ENCODE measurements around the gene SPTLC2. TPM values are rescaled to one million over a fixed set of nuclear protein-coding genes. Genes with fewer than 3 reads are reported as not detected.
A peak's percentile ranks its signal among the peaks of the same experiment; 100 is the strongest.
"Not testable (repeated sequence)": the region's sequence is repeated elsewhere in the genome, so short reads cannot be mapped to it uniquely, and the experiment has no call there.

SPTLC2 gene
- 5.7 and 10.9 TPM in 2 replicates for total RNA-seq (2014; rRNA removed; shearing (Covaris generic); ENCODE audit: low replicate concordance)

- peak; percentile 98 for DNase-seq
- Histone ChIP-seq H3K4me3 (peak within 1 kb of the TSS; percentile 69), H3K36me3 (no peaks in the 10 kb centered on the region), H3K27me3 (no peaks in the 10 kb centered on the region), H3K9me3 (no peaks in the 10 kb centered on the region)
Measured at GRCh38 chr14:77616454-77617229, at the start of gene SPTLC2. Gene SPTLC2 (minus strand): TSS chr14:77616637. CDS start chr14:77616579, 58 bp downstream.

- no peak for DNase-seq
- no peaks in the 10 kb centered on the region for H3K36me3 ChIP-seq
- H3K4me3 ChIP-seq, result no peak overlapping the region
- no peaks in the 10 kb centered on the region for H3K9me3 ChIP-seq
- H3K27me3 ChIP-seq, result no peaks in the 10 kb centered on the region
Measured at GRCh38 chr14:77663293-77663692, 46.9 kb upstream of the SPTLC2 start.

GRCh38 chr14:77661562-77661961 lies 45.1 kb upstream of the SPTLC2 start:
- H3K9me3 ChIP-seq, H3K4me3 ChIP-seq, DNase-seq, H3K27me3 ChIP-seq, H3K36me3 ChIP-seq: not testable (repeated sequence)

GRCh38 chr14:77660754-77661153 lies 44.3 kb upstream of the SPTLC2 start:
- Histone ChIP-seq H3K9me3 (no peaks in the 10 kb centered on the region), H3K27me3 (no peaks in the 10 kb centered on the region), H3K36me3 (no peaks in the 10 kb centered on the region), H3K4me3 (no peak overlapping the region)
- DNase-seq, result no peak

GRCh38 chr14:77659831-77660230 lies 43.4 kb upstream of the SPTLC2 start:
- H3K27me3 ChIP-seq, result no peaks in the 10 kb centered on the region

GRCh38 chr14:77657280-77657679 lies 40.8 kb upstream of the SPTLC2 start:
- Histone ChIP-seq H3K4me3 (no peak overlapping the region), H3K27me3 (no peaks in the 10 kb centered on the region), H3K9me3 (no peaks in the 10 kb centered on the region), H3K36me3 (no peaks in the 10 kb centered on the region)
- DNase-seq, result no peak

More at GRCh38 chr14:77659831-77660230, 43.4 kb upstream of the SPTLC2 start:
- DNase-seq, result no peak
- H3K4me3 ChIP-seq, result no peak overlapping the region
- H3K9me3 ChIP-seq, result no peaks in the 10 kb centered on the region
- H3K36me3 ChIP-seq, result no peaks in the 10 kb centered on the region

GRCh38 chr14:77654001-77654441 lies 37.6 kb upstream of the SPTLC2 start:
- Histone ChIP-seq H3K36me3 (no peaks in the 10 kb centered on the region), H3K9me3 (no peaks in the 10 kb centered on the region), H3K4me3 (no peak overlapping the region), H3K27me3 (no peaks in the 10 kb centered on the region)
- no peak for DNase-seq

- no peaks in the 10 kb centered on the region for H3K9me3 ChIP-seq
- H3K27me3 ChIP-seq, result no peaks in the 10 kb centered on the region
- no peak overlapping the region for H3K4me3 ChIP-seq
- H3K36me3 ChIP-seq, result no peaks in the 10 kb centered on the region
- no peak for DNase-seq
Measured at GRCh38 chr14:77649326-77649725, 32.9 kb upstream of the SPTLC2 start.

GRCh38 chr14:77648520-77649200 lies 32.2 kb upstream of the SPTLC2 start:
- Histone ChIP-seq H3K27me3 (no peaks in the 10 kb centered on the region), H3K9me3 (no peaks in the 10 kb centered on the region), H3K4me3 (no peak overlapping the region), H3K36me3 (no peaks in the 10 kb centered on the region)
- DNase-seq, result no peak

- no peaks in the 10 kb centered on the region for H3K9me3 ChIP-seq
- H3K27me3 ChIP-seq, result no peaks in the 10 kb centered on the region
- no peak overlapping the region for H3K4me3 ChIP-seq
- no peak for DNase-seq
- no peaks in the 10 kb centered on the region for H3K36me3 ChIP-seq
Measured at GRCh38 chr14:77647853-77648252, 31.4 kb upstream of the SPTLC2 start.

GRCh38 chr14:77646907-77647306 lies 30.5 kb upstream of the SPTLC2 start:
- Histone ChIP-seq H3K36me3 (no peaks in the 10 kb centered on the region), H3K4me3 (no peak overlapping the region), H3K27me3 (no peaks in the 10 kb centered on the region), H3K9me3 (no peaks in the 10 kb centered on the region)
- no peak for DNase-seq

GRCh38 chr14:77645520-77646230 lies 29.2 kb upstream of the SPTLC2 start:
- Histone ChIP-seq H3K27me3 (no peaks in the 10 kb centered on the region), H3K36me3 (no peaks in the 10 kb centered on the region), H3K4me3 (no peak overlapping the region), H3K9me3 (no peaks in the 10 kb centered on the region)
- no peak for DNase-seq

- Histone ChIP-seq H3K36me3 (no peaks in the 10 kb centered on the region), H3K9me3 (no peaks in the 10 kb centered on the region), H3K4me3 (no peak overlapping the region), H3K27me3 (no peaks in the 10 kb centered on the region)
- DNase-seq, result no peak
Measured at GRCh38 chr14:77642407-77642806, 26.0 kb upstream of the SPTLC2 start.

GRCh38 chr14:77641534-77642341 lies 25.3 kb upstream of the SPTLC2 start:
- no peaks in the 10 kb centered on the region for H3K27me3 ChIP-seq
- DNase-seq, result peak; percentile 43
- H3K36me3 ChIP-seq, result no peaks in the 10 kb centered on the region
- no peak overlapping the region for H3K4me3 ChIP-seq
- H3K9me3 ChIP-seq, result no peaks in the 10 kb centered on the region

- H3K27me3 ChIP-seq, result no peaks in the 10 kb centered on the region
- DNase-seq, result peak; percentile 5
- no peak overlapping the region for H3K4me3 ChIP-seq
- no peaks in the 10 kb centered on the region for H3K36me3 ChIP-seq
- no peaks in the 10 kb centered on the region for H3K9me3 ChIP-seq
Measured at GRCh38 chr14:77640756-77641533, 24.5 kb upstream of the SPTLC2 start.

- Histone ChIP-seq H3K4me3 (no peak overlapping the region), H3K36me3 (no peaks in the 10 kb centered on the region), H3K9me3 (no peaks in the 10 kb centered on the region), H3K27me3 (no peaks in the 10 kb centered on the region)
- DNase-seq, result peak; percentile 52
Measured at GRCh38 chr14:77638771-77639171, 22.3 kb upstream of the SPTLC2 start.
